HEK293 (cell line): ENCODE results near the gene KATNA1.

ENCODE experiments used
- CTCF ChIP-seq: fragments of 450-650 bp; formaldehyde crosslinking; IDR thresholded peaks from 2 replicates; pipeline ENCODE4 v1.5.1; 2016; ENCODE audit warnings: missing biosample characterization, missing genetic modification characterization
- ZBTB10 ChIP-seq: fragments of 450-650 bp; formaldehyde crosslinking; IDR thresholded peaks from 2 replicates; pipeline ENCODE4 v1.5.1; 2016; ENCODE audit warnings: missing biosample characterization, missing genetic modification characterization
- ZBTB7A ChIP-seq: fragments of 450-650 bp; formaldehyde crosslinking; IDR thresholded peaks from 2 replicates; pipeline ENCODE4 v1.5.1; 2016; ENCODE audit warnings: low read depth, missing biosample characterization, missing genetic modification characterization
- ZNF121 ChIP-seq: fragments of 450-650 bp; formaldehyde crosslinking; IDR thresholded peaks from 2 replicates; pipeline ENCODE4 v1.5.1; 2016; ENCODE audit warnings: missing biosample characterization, missing genetic modification characterization
- ZNF19 ChIP-seq: fragments of 450-650 bp; formaldehyde crosslinking; IDR thresholded peaks from 2 replicates; pipeline ENCODE4; 2016; ENCODE audit warnings: missing biosample characterization, missing genetic modification characterization, low read depth
- ZNF404 ChIP-seq: fragments of 450-650 bp; formaldehyde crosslinking; IDR thresholded peaks from 2 replicates; pipeline ENCODE4 v1.5.1; 2017; ENCODE audit warnings: missing biosample characterization, missing genetic modification characterization
- ZNF416 ChIP-seq: fragments of 450-650 bp; formaldehyde crosslinking; IDR thresholded peaks from 2 replicates; pipeline ENCODE4 v1.5.1; 2016; ENCODE audit warnings: missing biosample characterization, missing genetic modification characterization
- ZNF610 ChIP-seq: fragments of 450-650 bp; formaldehyde crosslinking; IDR thresholded peaks from 2 replicates; pipeline ENCODE4 v1.5.1; 2016; ENCODE audit warnings: missing biosample characterization, missing genetic modification characterization, borderline replicate concordance
- ZNF658 ChIP-seq: fragments of 450-650 bp; formaldehyde crosslinking; IDR thresholded peaks from 2 replicates; pipeline ENCODE4; 2016; ENCODE audit warnings: missing biosample characterization, missing genetic modification characterization
- ZNF707 ChIP-seq: fragments of 450-650 bp; formaldehyde crosslinking; IDR thresholded peaks from 2 replicates; pipeline ENCODE4 v1.5.1; 2016; ENCODE audit warnings: missing biosample characterization, missing genetic modification characterization

- no peak for TF ChIP-seq ZNF658
- no peak for TF ChIP-seq ZNF404
- TF ChIP-seq CTCF (tag by site-specific recombination) = no peak
- no peak for TF ChIP-seq ZNF610 (tag by site-specific recombination)
- no peak for TF ChIP-seq ZBTB10 (tag by site-specific recombination)
- no peak for TF ChIP-seq ZNF416
- TF ChIP-seq ZNF707 = no peak
- TF ChIP-seq ZNF121 (tag by site-specific recombination) = no peak
- TF ChIP-seq ZNF19 (tag by site-specific recombination) = no peak
- TF ChIP-seq ZBTB7A (tag by site-specific recombination) = no peak
These were observed 89.1 kb downstream of the KATNA1 start for GRCh38 chr6:149559389-149559788.
